Sigmoid colon (tissue), 7 donors: ENCODE measurements around the gene CHAT. TPM values are rescaled to one million over a fixed set of nuclear protein-coding genes. Genes with fewer than 3 reads are reported as not detected.

ENCODE experiments used
- DNase-seq: peaks from one replicate; pipeline ENCODE4 v3.0.0-alpha.2; 2019
- H3K27ac ChIP-seq, 4 donors: fragments of 200-600 bp; sonication (generic); one replicate each; pipeline ENCODE4 v1.5.1; 2016 to 2019; ENCODE audit warnings: mild to moderate bottlenecking in 1 of 4
- H3K27me3 ChIP-seq, 3 donors: fragments of 200-600 bp; sonication (generic); one replicate each; pipeline ENCODE4 v1.5.1; 2019; ENCODE audit warnings: mild to moderate bottlenecking in 1 of 3
- H3K36me3 ChIP-seq, 4 donors: fragments of 200-600 bp; sonication (generic); one replicate each; pipeline ENCODE4 v1.5.1; 2016 to 2019
- H3K4me1 ChIP-seq, 4 donors: fragments of 200-600 bp; sonication (generic); one replicate each; pipeline ENCODE4 v1.5.1; 2017 to 2019
- H3K4me3 ChIP-seq, 4 donors: fragments of 200-600 bp; sonication (generic); one replicate each; pipeline ENCODE4 v1.5.1; 2017 to 2019; ENCODE audit warnings: mild to moderate bottlenecking in 2 of 4, moderate library complexity in 1 of 4
- H3K9me3 ChIP-seq, 4 donors: fragments of 200-600 bp in 3 of 4; sonication (generic) in 3 of 4; one replicate each; pipeline versions ENCODE4 v1.5.1 to v1.6.1; 2013 to 2019
- CTCF ChIP-seq, 4 experiments: fragments of 450-650 bp in 3 of 4; fragments of 200-600 bp in 1 of 4; IDR thresholded peaks; one replicate each; pipeline ENCODE4 v1.5.1; 2016 to 2019; ENCODE audit warnings: antibody characterized with exemption in 4 of 4, mild to moderate bottlenecking in 3 of 4, moderate library complexity in 2 of 4
- EP300 ChIP-seq, 4 donors: sonication (generic); formaldehyde crosslinking; IDR thresholded peaks; one replicate each; pipeline ENCODE4 v1.6.1; 2017; ENCODE audit warnings: antibody characterized with exemption in 4 of 4
- POLR2A ChIP-seq, 2 donors: fragments of 450-650 bp; IDR thresholded peaks; one replicate each; pipeline ENCODE4 v1.6.1; 2016; ENCODE audit warnings: antibody characterized with exemption in 2 of 2, mild to moderate bottlenecking in 2 of 2, moderate library complexity in 2 of 2
- POLR2AphosphoS5 ChIP-seq, 4 donors: sonication (generic); formaldehyde crosslinking; IDR thresholded peaks; one replicate each; pipeline ENCODE4 v1.6.1; 2017; ENCODE audit warnings: antibody characterized with exemption in 4 of 4
- WGBS, 2 donors: extraction: QIAGEN DNeasy Blood & Tissue Kit; methylation state at CpG; one replicate each; pipeline ENCODE4 v1.1.7; 2013; 5-methylcytosine and 5-hydroxymethylcytosine counted together
- intact Hi-C: fragments of 100-400 bp; cut with DNase I; formaldehyde crosslinking; loops from one replicate; pipeline ENCODE4 v1.15.1; 2023
- polyA plus RNA-seq, 3 donors: library from polyadenylated mRNA; stranded (reverse); fragments of 200-250 nt; gene quantifications; one replicate each; pipeline ENCODE4 v1.2.3, GENCODE V29; 2013
- total RNA-seq, 4 donors: library from RNA; depleted of rRNA; stranded (reverse); fragments of >200 nt; gene quantifications; one replicate each; pipeline ENCODE4 v1.1.0, GENCODE V29; 2016
- donor health status: healthy with polysubstance abuse.
- donor health status: Bipolar disorder and iron deficiency.
- donor health status: healthy.

The CHAT gene
- total and polyA plus RNA-seq, 7 donors = 0.41 to 0.57 TPM; not detected in 5

DNA sequence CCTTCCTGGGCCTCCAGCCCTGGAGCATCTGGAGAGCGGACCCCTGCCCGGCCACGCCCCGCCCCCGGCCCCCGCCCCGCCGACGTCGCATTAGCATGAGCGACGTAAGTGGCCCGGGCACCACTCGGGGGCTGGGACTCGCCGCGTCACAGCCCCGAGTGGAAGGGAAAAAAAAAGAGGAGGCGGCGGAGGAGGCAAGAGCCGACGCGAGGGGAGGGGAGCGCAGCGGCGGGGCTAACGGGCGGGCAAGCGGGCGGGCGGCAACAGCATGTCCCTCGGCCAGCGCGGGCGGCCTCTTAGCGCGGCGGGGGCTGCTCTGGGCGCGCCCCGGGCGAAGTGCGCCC lies 3.8 kb upstream of the CHAT start, which contains the start of gene SLC18A3:
TSS of gene SLC18A3 (plus strand) at position 197 of the 344 bp plus-strand sequence. CDS start 431 bp downstream, outside the sequence.
- Histone ChIP-seq H3K27me3 (peaks cover 50 to 94% (median 84%) of the 10 kb centered on the region in 3 donors), H3K4me3 (peak within 1 kb of the TSS in 2 of 4 donors; percentile 9 to 17), H3K4me1 (peaks cover 0 to 33% (median 20%) of the 10 kb centered on the region in 4 donors), H3K9me3 (no peaks in the 10 kb centered on the region), H3K27ac (no peak within 1 kb of the TSS), H3K36me3 (no peaks in the 10 kb centered on the region)
- no peak for TF ChIP-seq CTCF (IDR thresholded peaks at IDR 0.05)
- 3 to 4% methylated on average over 43 of the region's 43 CpGs for WGBS, 2 donors
- intact Hi-C loops = no loop called here
- no peak for DNase-seq

- DNase-seq = peak; percentile 40
- H3K9me3 ChIP-seq = no peaks in the 10 kb centered on the region
- H3K27me3 ChIP-seq = peaks cover 50 to 94% (median 90%) of the 10 kb centered on the region in 3 donors
- WGBS, 2 donors = 6 to 16% methylated on average over 72 of the region's 72 CpGs
- TF ChIP-seq EP300 (IDR thresholded peaks at IDR 0.05) (no peak), POLR2AphosphoS5 (IDR thresholded peaks at IDR 0.05) (no peak), POLR2A (IDR thresholded peaks at IDR 0.05) (no peak), CTCF (IDR thresholded peaks at IDR 0.05) (no peak)
- H3K4me3 ChIP-seq = peak overlapping the region in 2 of 4 donors; percentile 9 to 17
- no peaks in the 10 kb centered on the region for H3K36me3 ChIP-seq
- H3K4me1 ChIP-seq = peaks cover 0 to 33% (median 20%) of the 10 kb centered on the region in 4 donors
- intact Hi-C loops = no loop called here
- no peak overlapping the region for H3K27ac ChIP-seq
Measured at GRCh38 chr10:49610458-49611165, 3.2 kb upstream of the CHAT start.

GRCh38 chr10:49611166-49611815 lies 2.5 kb upstream of the CHAT start:
- Histone ChIP-seq H3K27ac (no peak overlapping the region), H3K9me3 (no peaks in the 10 kb centered on the region), H3K36me3 (no peaks in the 10 kb centered on the region), H3K27me3 (peaks cover 50 to 94% (median 94%) of the 10 kb centered on the region in 3 donors), H3K4me1 (peaks cover 0 to 33% (median 20%) of the 10 kb centered on the region in 4 donors), H3K4me3 (no peak overlapping the region)
- WGBS, 2 donors = 10 to 36% methylated on average over 63 of the region's 63 CpGs
- TF ChIP-seq POLR2AphosphoS5 (IDR thresholded peaks at IDR 0.05) (no peak), EP300 (IDR thresholded peaks at IDR 0.05) (no peak), CTCF (IDR thresholded peaks at IDR 0.05) (no peak), POLR2A (IDR thresholded peaks at IDR 0.05) (no peak)
- intact Hi-C loops = no loop called here
- peak; percentile 52 for DNase-seq

GRCh38 chr10:49611816-49612512 lies 1.9 kb upstream of the CHAT start:
- 15 to 43% methylated on average over 53 of the region's 53 CpGs for WGBS, 2 donors
- peaks cover 50 to 100% (median 92%) of the 10 kb centered on the region in 3 donors for H3K27me3 ChIP-seq
- H3K27ac ChIP-seq = no peak overlapping the region
- H3K4me1 ChIP-seq = peaks cover 0 to 33% (median 20%) of the 10 kb centered on the region in 4 donors
- H3K9me3 ChIP-seq = no peaks in the 10 kb centered on the region
- TF ChIP-seq POLR2A (IDR thresholded peaks at IDR 0.05) (no peak), CTCF (IDR thresholded peaks at IDR 0.05) (no peak), EP300 (IDR thresholded peaks at IDR 0.05) (no peak), POLR2AphosphoS5 (IDR thresholded peaks at IDR 0.05) (no peak)
- H3K4me3 ChIP-seq = no peak overlapping the region
- intact Hi-C loops = no loop called here
- peak; percentile 38 for DNase-seq
- H3K36me3 ChIP-seq = no peaks in the 10 kb centered on the region
